Lower leg skin (tissue), 3 donors: ENCODE results near the gene SLC2A4.

ENCODE experiments used
- POLR2A ChIP-seq, 2 donors: fragments of 450-650 bp; IDR thresholded peaks; one replicate each; pipeline ENCODE4 v1.6.1; 2016 to 2017; ENCODE audit warnings: antibody characterized with exemption in 2 of 2, mild to moderate bottlenecking in 1 of 2, moderate library complexity in 1 of 2
- TF ChIP-seq, protein P1 (sequence below), 3 donors: fragments of 450-650 bp; IDR thresholded peaks; one replicate each; pipeline ENCODE4 v1.5.1; 2016; ENCODE audit warnings: antibody characterized with exemption in 3 of 3, mild to moderate bottlenecking in 3 of 3, moderate library complexity in 2 of 3

- TF ChIP-seq POLR2A (IDR thresholded peaks at IDR 0.05), result no peak
- TF ChIP-seq, protein P1, sequence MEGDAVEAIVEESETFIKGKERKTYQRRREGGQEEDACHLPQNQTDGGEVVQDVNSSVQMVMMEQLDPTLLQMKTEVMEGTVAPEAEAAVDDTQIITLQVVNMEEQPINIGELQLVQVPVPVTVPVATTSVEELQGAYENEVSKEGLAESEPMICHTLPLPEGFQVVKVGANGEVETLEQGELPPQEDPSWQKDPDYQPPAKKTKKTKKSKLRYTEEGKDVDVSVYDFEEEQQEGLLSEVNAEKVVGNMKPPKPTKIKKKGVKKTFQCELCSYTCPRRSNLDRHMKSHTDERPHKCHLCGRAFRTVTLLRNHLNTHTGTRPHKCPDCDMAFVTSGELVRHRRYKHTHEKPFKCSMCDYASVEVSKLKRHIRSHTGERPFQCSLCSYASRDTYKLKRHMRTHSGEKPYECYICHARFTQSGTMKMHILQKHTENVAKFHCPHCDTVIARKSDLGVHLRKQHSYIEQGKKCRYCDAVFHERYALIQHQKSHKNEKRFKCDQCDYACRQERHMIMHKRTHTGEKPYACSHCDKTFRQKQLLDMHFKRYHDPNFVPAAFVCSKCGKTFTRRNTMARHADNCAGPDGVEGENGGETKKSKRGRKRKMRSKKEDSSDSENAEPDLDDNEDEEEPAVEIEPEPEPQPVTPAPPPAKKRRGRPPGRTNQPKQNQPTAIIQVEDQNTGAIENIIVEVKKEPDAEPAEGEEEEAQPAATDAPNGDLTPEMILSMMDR (IDR thresholded peaks at IDR 0.05), result no peak
Observed at GRCh38 chr17:7262935-7263800, 18.4 kb upstream of the SLC2A4 start.
